ENCODE measurements around the gene C2orf49.

C2orf49 gene

DNA sequence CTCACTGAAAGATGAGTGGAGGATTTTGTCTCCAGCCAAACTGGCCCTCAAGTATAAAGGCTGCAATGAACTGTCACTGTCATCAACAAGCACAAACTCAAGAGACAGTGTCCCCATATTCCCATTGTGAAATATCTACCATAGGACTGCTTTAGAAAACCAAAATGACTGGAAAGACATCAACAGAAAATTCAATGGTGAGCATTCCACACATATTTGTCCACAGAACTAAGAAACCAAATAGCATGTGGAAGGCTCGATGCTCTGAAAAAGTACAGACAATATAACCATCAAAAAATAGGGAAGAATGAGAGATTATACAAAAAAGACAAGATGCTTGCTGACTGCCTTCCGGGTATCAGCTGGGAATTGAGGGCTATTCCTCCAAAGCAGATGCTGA, 45.4 kb upstream of the C2orf49 start:
- Histone ChIP-seq H3K4me1 (ENCODE audit: control insufficient read depth in 2 of 2, insufficient read depth in 1 of 2, low read depth in 1 of 2, low read length in 2 of 2) (peaks cover 0 to 2% of the 10 kb centered on the region in 2 donors), H3K27ac (replicated peaks; ENCODE audit: low read length) (no peak overlapping the region), H3K23ac (ENCODE audit: low read depth, low read length, poor library complexity) (no peak overlapping the region), H4K91ac (ENCODE audit: low read depth, low read length, poor library complexity) (no peak overlapping the region), H2BK5ac (ENCODE audit: low read length) (no peak overlapping the region), H3K27me3 (ENCODE audit: control insufficient read depth in 3 of 3, insufficient read depth in 3 of 3, low read depth in 1 of 3, low read length in 3 of 3) (no peaks in the 10 kb centered on the region), H2AFZ (ENCODE audit: low read length) (no peak overlapping the region), H2BK120ac (ENCODE audit: low read depth, low read length) (no peak overlapping the region), H3K4me3 (ENCODE audit: low read length in 2 of 2) (no peak overlapping the region), H3K4ac (ENCODE audit: low read length) (no peak overlapping the region), H2BK15ac (ENCODE audit: low read length) (no peak overlapping the region), H3K9me3 (replicated peaks in 1 of 2; ENCODE audit: control insufficient read depth in 2 of 2, insufficient read depth in 1 of 2, low read depth in 1 of 2, low read length in 2 of 2) (no peaks in the 10 kb centered on the region), H3K18ac (ENCODE audit: low read length) (no peak overlapping the region), H3K4me2 (ENCODE audit: insufficient read depth, low read length, poor library complexity, severe bottlenecking) (no peak overlapping the region), H3K9ac (ENCODE audit: low read depth, low read length, poor library complexity) (no peak overlapping the region), H2AK5ac (ENCODE audit: low read depth, low read length) (no peak overlapping the region), H4K8ac (ENCODE audit: low read depth, low read length) (no peak overlapping the region), H3K36me3 (replicated peaks in 1 of 2; ENCODE audit: control insufficient read depth in 2 of 2, insufficient read depth in 2 of 2, low read length in 2 of 2) (peaks cover 3 to 88% of the 10 kb centered on the region in 2 donors), H3K79me1 (ENCODE audit: low read depth, low read length) (no peaks in the 10 kb centered on the region), H3K14ac (ENCODE audit: low read length) (no peak overlapping the region), H2BK12ac (ENCODE audit: low read length) (no peak overlapping the region)
- DNase-seq (ENCODE audit: low spot score), result no peak
- WGBS, 2 donors (ENCODE audit: extremely low coverage in 2 of 2, insufficient read length in 2 of 2, insufficient replicate concordance in 1 of 2), result no CpG with 5 or more reads among the region's 2 CpGs

GRCh38 chr2:105294046-105294445, 43.3 kb upstream of the C2orf49 start:
- H3K79me1 ChIP-seq (ENCODE audit: low read depth, low read length), result no peaks in the 10 kb centered on the region
- no peak overlapping the region for H3K4me2 ChIP-seq (ENCODE audit: insufficient read depth, low read length, poor library complexity, severe bottlenecking)
- H3K9ac ChIP-seq (ENCODE audit: low read depth, low read length, poor library complexity), result no peak overlapping the region
- no peak overlapping the region for H4K8ac ChIP-seq (ENCODE audit: low read depth, low read length)
- no peak for DNase-seq (ENCODE audit: low spot score)
- no peak overlapping the region for H3K18ac ChIP-seq (ENCODE audit: low read length)
- WGBS, 2 donors (ENCODE audit: extremely low coverage in 2 of 2, insufficient read length in 2 of 2, insufficient replicate concordance in 1 of 2), result no CpG with 5 or more reads among the region's 6 CpGs
- H2BK120ac ChIP-seq (ENCODE audit: low read depth, low read length), result no peak overlapping the region
- H2BK15ac ChIP-seq (ENCODE audit: low read length), result no peak overlapping the region
- no peaks in the 10 kb centered on the region for H3K27me3 ChIP-seq (ENCODE audit: control insufficient read depth in 3 of 3, insufficient read depth in 3 of 3, low read depth in 1 of 3, low read length in 3 of 3)
- H4K91ac ChIP-seq (ENCODE audit: low read depth, low read length, poor library complexity), result no peak overlapping the region
- no peak overlapping the region for H3K23ac ChIP-seq (ENCODE audit: low read depth, low read length, poor library complexity)
- H2AFZ ChIP-seq (ENCODE audit: low read length), result no peak overlapping the region
- H2AK5ac ChIP-seq (ENCODE audit: low read depth, low read length), result no peak overlapping the region
- no peak overlapping the region for H3K27ac ChIP-seq (replicated peaks; ENCODE audit: low read length)
- H3K4me1 ChIP-seq (ENCODE audit: control insufficient read depth in 2 of 2, insufficient read depth in 1 of 2, low read depth in 1 of 2, low read length in 2 of 2), result peaks cover 0 to 2% of the 10 kb centered on the region in 2 donors
- H2BK5ac ChIP-seq (ENCODE audit: low read length), result no peak overlapping the region
- peaks cover 12 to 87% of the 10 kb centered on the region in 2 donors for H3K36me3 ChIP-seq (replicated peaks in 1 of 2; ENCODE audit: control insufficient read depth in 2 of 2, insufficient read depth in 2 of 2, low read length in 2 of 2)
- H3K4ac ChIP-seq (ENCODE audit: low read length), result no peak overlapping the region
- no peak overlapping the region for H3K4me3 ChIP-seq (ENCODE audit: low read length in 2 of 2)
- no peaks in the 10 kb centered on the region for H3K9me3 ChIP-seq (replicated peaks in 1 of 2; ENCODE audit: control insufficient read depth in 2 of 2, insufficient read depth in 1 of 2, low read depth in 1 of 2, low read length in 2 of 2)
- H3K14ac ChIP-seq (ENCODE audit: low read length), result no peak overlapping the region
- H2BK12ac ChIP-seq (ENCODE audit: low read length), result no peak overlapping the region

- H3K4me3 ChIP-seq (ENCODE audit: low read length in 2 of 2), result no peak overlapping the region
- no peak overlapping the region for H2BK5ac ChIP-seq (ENCODE audit: low read length)
- DNase-seq (ENCODE audit: low spot score), result peak; percentile 58
- no peaks in the 10 kb centered on the region for H3K79me1 ChIP-seq (ENCODE audit: low read depth, low read length)
- H4K91ac ChIP-seq (ENCODE audit: low read depth, low read length, poor library complexity), result no peak overlapping the region
- H4K8ac ChIP-seq (ENCODE audit: low read depth, low read length), result no peak overlapping the region
- no peak overlapping the region for H3K27ac ChIP-seq (replicated peaks; ENCODE audit: low read length)
- H3K36me3 ChIP-seq (replicated peaks in 1 of 2; ENCODE audit: control insufficient read depth in 2 of 2, insufficient read depth in 2 of 2, low read length in 2 of 2), result peaks cover 12 to 82% of the 10 kb centered on the region in 2 donors
- no peak overlapping the region for H2AFZ ChIP-seq (ENCODE audit: low read length)
- H3K14ac ChIP-seq (ENCODE audit: low read length), result no peak overlapping the region
- no peaks in the 10 kb centered on the region for H3K27me3 ChIP-seq (ENCODE audit: control insufficient read depth in 3 of 3, insufficient read depth in 3 of 3, low read depth in 1 of 3, low read length in 3 of 3)
- no peaks in the 10 kb centered on the region for H3K9me3 ChIP-seq (replicated peaks in 1 of 2; ENCODE audit: control insufficient read depth in 2 of 2, insufficient read depth in 1 of 2, low read depth in 1 of 2, low read length in 2 of 2)
- H2BK12ac ChIP-seq (ENCODE audit: low read length), result no peak overlapping the region
- H3K9ac ChIP-seq (ENCODE audit: low read depth, low read length, poor library complexity), result no peak overlapping the region
- no peak overlapping the region for H2BK15ac ChIP-seq (ENCODE audit: low read length)
- H3K4me1 ChIP-seq (ENCODE audit: control insufficient read depth in 2 of 2, insufficient read depth in 1 of 2, low read depth in 1 of 2, low read length in 2 of 2), result peaks cover 0 to 2% of the 10 kb centered on the region in 2 donors
- no peak overlapping the region for H3K4me2 ChIP-seq (ENCODE audit: insufficient read depth, low read length, poor library complexity, severe bottlenecking)
- H3K4ac ChIP-seq (ENCODE audit: low read length), result no peak overlapping the region
- whole genome bisulfite sequencing, 2 donors (ENCODE audit: extremely low coverage in 2 of 2, insufficient read length in 2 of 2, insufficient replicate concordance in 1 of 2), result no CpG with 5 or more reads among the region's 5 CpGs
- no peak overlapping the region for H2BK120ac ChIP-seq (ENCODE audit: low read depth, low read length)
- no peak overlapping the region for H3K23ac ChIP-seq (ENCODE audit: low read depth, low read length, poor library complexity)
- H3K18ac ChIP-seq (ENCODE audit: low read length), result no peak overlapping the region
- no peak overlapping the region for H2AK5ac ChIP-seq (ENCODE audit: low read depth, low read length)
Observed at GRCh38 chr2:105294844-105295481, 42.4 kb upstream of the C2orf49 start.

GRCh38 chr2:105296017-105296611, 41.2 kb upstream of the C2orf49 start:
- H3K79me1 ChIP-seq (ENCODE audit: low read depth, low read length), result no peaks in the 10 kb centered on the region
- peaks cover 0 to 2% of the 10 kb centered on the region in 2 donors for H3K4me1 ChIP-seq (ENCODE audit: control insufficient read depth in 2 of 2, insufficient read depth in 1 of 2, low read depth in 1 of 2, low read length in 2 of 2)
- peaks cover 12 to 73% of the 10 kb centered on the region in 2 donors for H3K36me3 ChIP-seq (replicated peaks in 1 of 2; ENCODE audit: control insufficient read depth in 2 of 2, insufficient read depth in 2 of 2, low read length in 2 of 2)
- H3K4me3 ChIP-seq (ENCODE audit: low read length in 2 of 2), result no peak overlapping the region
- no peak for DNase-seq (ENCODE audit: low spot score)
- H4K91ac ChIP-seq (ENCODE audit: low read depth, low read length, poor library complexity), result no peak overlapping the region
- H3K9ac ChIP-seq (ENCODE audit: low read depth, low read length, poor library complexity), result no peak overlapping the region
- H3K4me2 ChIP-seq (ENCODE audit: insufficient read depth, low read length, poor library complexity, severe bottlenecking), result no peak overlapping the region
- no peaks in the 10 kb centered on the region for H3K27me3 ChIP-seq (ENCODE audit: control insufficient read depth in 3 of 3, insufficient read depth in 3 of 3, low read depth in 1 of 3, low read length in 3 of 3)
- no peak overlapping the region for H2BK12ac ChIP-seq (ENCODE audit: low read length)
- H3K23ac ChIP-seq (ENCODE audit: low read depth, low read length, poor library complexity), result no peak overlapping the region
- H2AFZ ChIP-seq (ENCODE audit: low read length), result no peak overlapping the region
- H4K8ac ChIP-seq (ENCODE audit: low read depth, low read length), result no peak overlapping the region
- no peak overlapping the region for H2BK5ac ChIP-seq (ENCODE audit: low read length)
- H3K14ac ChIP-seq (ENCODE audit: low read length), result no peak overlapping the region
- H3K4ac ChIP-seq (ENCODE audit: low read length), result no peak overlapping the region
- no peak overlapping the region for H2BK120ac ChIP-seq (ENCODE audit: low read depth, low read length)
- no peak overlapping the region for H2BK15ac ChIP-seq (ENCODE audit: low read length)
- no peak overlapping the region for H2AK5ac ChIP-seq (ENCODE audit: low read depth, low read length)
- WGBS, 2 donors (ENCODE audit: extremely low coverage in 2 of 2, insufficient read length in 2 of 2, insufficient replicate concordance in 1 of 2), result no CpG with 5 or more reads among the region's 7 CpGs
- H3K9me3 ChIP-seq (replicated peaks in 1 of 2; ENCODE audit: control insufficient read depth in 2 of 2, insufficient read depth in 1 of 2, low read depth in 1 of 2, low read length in 2 of 2), result no peaks in the 10 kb centered on the region
- no peak overlapping the region for H3K18ac ChIP-seq (ENCODE audit: low read length)
- no peak overlapping the region for H3K27ac ChIP-seq (replicated peaks; ENCODE audit: low read length)
